GM21381 (cell line): ENCODE results near the gene ELMOD1.

Experiments used
- ATAC-seq: cut with Tn5 transposase; IDR thresholded peaks from one replicate; pipeline ENCODE4 v1.9.1; 2021; ENCODE audit warnings: mild to moderate bottlenecking, moderate library complexity; ENCODE audit not compliant: unreplicated experiment

The ELMOD1 gene

DNA sequence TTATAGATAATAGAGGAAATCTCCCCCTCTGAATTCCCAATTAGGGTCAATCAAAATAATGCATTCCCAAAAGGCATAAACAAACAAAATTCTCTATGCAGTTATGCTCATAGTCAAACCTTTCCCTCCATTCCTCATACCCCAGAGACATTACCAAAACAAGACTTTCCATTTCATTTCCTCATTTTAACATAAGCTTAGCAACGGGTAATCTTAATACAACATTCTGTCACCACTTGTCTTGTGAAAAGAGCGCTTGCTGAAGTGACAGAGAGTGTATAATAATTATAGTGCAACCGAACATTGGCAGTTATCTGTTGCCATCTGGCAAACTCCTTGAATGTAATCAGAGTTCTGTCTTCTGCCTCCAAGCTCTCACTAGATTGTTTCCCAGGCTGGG lies 122.1 kb downstream of the ELMOD1 start:
- ATAC-seq = no peak
